ENCODE measurements around the gene ERP27. TPM values are rescaled to one million over a fixed set of nuclear protein-coding genes. Genes with fewer than 3 reads are reported as not detected.

ERP27 gene
- total RNA-seq, 2 donors from 2014 or later = 2.4 TPM; not detected in 1

DNA sequence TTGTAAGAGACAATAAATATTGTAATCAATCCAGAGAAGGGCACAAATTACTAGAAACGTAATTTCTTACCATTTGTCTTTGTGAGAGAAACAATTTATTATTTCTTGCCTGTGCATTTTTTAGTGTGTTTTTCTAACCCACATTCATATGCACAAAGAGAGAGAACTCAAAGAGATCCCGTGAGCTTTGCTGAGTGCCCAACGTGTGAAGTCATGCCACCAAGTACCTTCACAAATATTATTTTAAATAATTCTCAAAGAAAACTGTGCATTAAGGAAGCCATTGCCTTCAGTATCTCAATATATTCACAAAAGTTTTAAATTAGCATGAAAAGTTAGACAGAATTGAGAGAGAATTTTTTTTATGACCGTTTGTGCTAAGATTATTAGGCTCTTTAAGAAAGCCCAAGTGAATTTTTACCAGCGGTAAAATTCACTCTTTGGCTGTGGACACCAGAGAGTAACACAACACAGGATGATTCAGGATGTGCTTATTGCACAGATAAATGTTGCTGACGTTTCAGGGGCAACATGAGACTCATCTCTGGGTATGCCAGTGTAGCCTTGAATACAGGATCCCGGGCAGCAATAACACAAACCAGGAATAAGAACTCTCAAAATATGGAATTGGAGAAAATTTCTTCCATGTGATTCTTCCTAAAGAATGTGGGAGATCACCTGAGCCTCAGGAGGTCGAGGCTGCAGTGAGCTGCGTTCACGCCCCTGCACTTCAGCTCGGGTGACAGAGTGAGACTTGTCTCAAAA, 20.2 kb upstream of the ERP27 start:
- no peaks in the 10 kb centered on the region for H3K36me3 ChIP-seq
- H3K27me3 ChIP-seq (replicated peaks; ENCODE audit: insufficient read depth) = no peaks in the 10 kb centered on the region
- H3K4me3 ChIP-seq = peak overlapping the region; percentile 50
- no peaks in the 10 kb centered on the region for H3K9me3 ChIP-seq
- peaks cover 23 to 63% of the 10 kb centered on the region in 2 donors for H3K4me1 ChIP-seq (ENCODE audit: control insufficient read depth in 1 of 2, low read depth in 2 of 2)
- no peak for DNase-seq (ENCODE audit: low spot score)
- ATAC-seq (ENCODE audit: insufficient number of reproducible peaks, low FRiP score, low read depth) = no peak
- peak overlapping the region; percentile 55 to 60 for H3K27ac ChIP-seq
- TF ChIP-seq CTCF (IDR thresholded peaks at IDR 0.05) = no peak

- peaks cover 23 to 69% of the 10 kb centered on the region in 2 donors for H3K4me1 ChIP-seq (ENCODE audit: control insufficient read depth in 1 of 2, low read depth in 2 of 2)
- DNase-seq (ENCODE audit: low spot score) (no peak), ATAC-seq (ENCODE audit: insufficient number of reproducible peaks, low FRiP score, low read depth) (no peak)
- no peaks in the 10 kb centered on the region for H3K9me3 ChIP-seq
- H3K27ac ChIP-seq = peak overlapping the region; percentile 55 to 60
- TF ChIP-seq CTCF (IDR thresholded peaks at IDR 0.05) = no peak
- peak overlapping the region; percentile 50 for H3K4me3 ChIP-seq
- H3K36me3 ChIP-seq = no peaks in the 10 kb centered on the region
- no peaks in the 10 kb centered on the region for H3K27me3 ChIP-seq (replicated peaks; ENCODE audit: insufficient read depth)
Measured at GRCh38 chr12:14957551-14958168, 19.3 kb upstream of the ERP27 start.

DNA sequence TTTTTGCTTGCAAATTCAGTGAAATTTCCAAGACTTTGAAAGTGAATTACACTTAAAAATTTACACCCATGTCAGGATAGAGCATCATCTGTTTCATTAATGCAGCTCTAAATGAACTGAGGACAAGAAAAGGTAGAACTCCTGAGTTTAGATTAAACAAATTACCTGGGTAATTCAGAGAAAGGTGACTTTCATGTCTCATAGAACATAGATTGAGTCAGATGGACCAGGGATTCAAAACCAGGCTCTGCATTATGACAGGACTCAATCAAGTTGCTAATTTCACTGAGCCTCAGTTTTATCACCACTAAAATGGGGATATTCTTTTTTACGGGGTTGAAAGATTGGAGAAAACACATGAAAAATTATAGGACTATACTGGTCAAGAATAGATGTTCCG, 18.6 kb upstream of the ERP27 start:
- TF ChIP-seq CTCF (IDR thresholded peaks at IDR 0.05) = no peak
- ATAC-seq (ENCODE audit: insufficient number of reproducible peaks, low FRiP score, low read depth) (no peak), DNase-seq (ENCODE audit: low spot score) (no peak)
- Histone ChIP-seq H3K4me1 (ENCODE audit: control insufficient read depth in 1 of 2, low read depth in 2 of 2) (peaks cover 25 to 73% of the 10 kb centered on the region in 2 donors), H3K27ac (peak overlapping the region; percentile 12 to 60), H3K27me3 (replicated peaks; ENCODE audit: insufficient read depth) (no peaks in the 10 kb centered on the region), H3K9me3 (no peaks in the 10 kb centered on the region), H3K4me3 (peak overlapping the region; percentile 50), H3K36me3 (no peaks in the 10 kb centered on the region)

GRCh38 chr12:14956024-14956891, 17.9 kb upstream of the ERP27 start:
- Histone ChIP-seq H3K9me3 (no peaks in the 10 kb centered on the region), H3K27me3 (replicated peaks; ENCODE audit: insufficient read depth) (no peaks in the 10 kb centered on the region), H3K4me1 (ENCODE audit: control insufficient read depth in 1 of 2, low read depth in 2 of 2) (peaks cover 32 to 73% of the 10 kb centered on the region in 2 donors), H3K4me3 (peak overlapping the region; percentile 7), H3K27ac (peak overlapping the region; percentile 12 to 60), H3K36me3 (no peaks in the 10 kb centered on the region)
- no peak for TF ChIP-seq CTCF (IDR thresholded peaks at IDR 0.05)
- ATAC-seq (ENCODE audit: insufficient number of reproducible peaks, low FRiP score, low read depth) = no peak
- DNase-seq (ENCODE audit: low spot score) = no peak

- H3K9me3 ChIP-seq = no peaks in the 10 kb centered on the region
- no peaks in the 10 kb centered on the region for H3K36me3 ChIP-seq
- no peak overlapping the region for H3K4me3 ChIP-seq
- TF ChIP-seq CTCF (IDR thresholded peaks at IDR 0.05) = no peak
- peak overlapping the region in 1 of 2 donors; percentile 83 for H3K27ac ChIP-seq
- peaks cover 37 to 72% of the 10 kb centered on the region in 2 donors for H3K4me1 ChIP-seq (ENCODE audit: control insufficient read depth in 1 of 2, low read depth in 2 of 2)
- H3K27me3 ChIP-seq (replicated peaks; ENCODE audit: insufficient read depth) = no peaks in the 10 kb centered on the region
- no peak for DNase-seq (ENCODE audit: low spot score)
- ATAC-seq (ENCODE audit: insufficient number of reproducible peaks, low FRiP score, low read depth) = no peak
Measured at GRCh38 chr12:14954269-14954668, 15.9 kb upstream of the ERP27 start.
